H9 (cell line): ENCODE measurements around the gene PGA3. TPM values are rescaled to one million over a fixed set of nuclear protein-coding genes. Genes with fewer than 3 reads are reported as not detected.
"Not testable (repeated sequence)": the region's sequence is repeated elsewhere in the genome, so short reads cannot be mapped to it uniquely, and the experiment has no call there.

Experiments
- DNase-seq: peaks from one replicate; pipeline ENCODE4 v3.0.0-alpha.2; 2017
- H2AFZ ChIP-seq: one replicate; pipeline ENCODE4 v1.6.1; 2013; ENCODE audit warnings: mild to moderate bottlenecking, low read length, control low read depth, moderate library complexity
- H2AK5ac ChIP-seq: 2 replicates; pipeline ENCODE4 v1.6.1; 2013; ENCODE audit warnings: low read length, control low read depth, mixed read lengths; ENCODE audit not compliant: insufficient read length
- H2BK120ac ChIP-seq: one replicate; pipeline ENCODE4 v1.6.1; 2013; ENCODE audit warnings: low read depth, mild to moderate bottlenecking, low read length, control low read depth, inconsistent platforms; ENCODE audit not compliant: poor library complexity, severe bottlenecking
- H2BK12ac ChIP-seq: 2 replicates; pipeline ENCODE4 v1.6.1; 2013; ENCODE audit warnings: low read length, control low read depth, mixed read lengths, low read depth; ENCODE audit not compliant: insufficient read length
- H2BK15ac ChIP-seq: 2 replicates; pipeline ENCODE4 v1.6.1; 2013; ENCODE audit warnings: low read depth, low read length, control low read depth
- H2BK20ac ChIP-seq: one replicate; pipeline ENCODE4 v1.6.1; 2013; ENCODE audit warnings: low read depth, mild to moderate bottlenecking, low read length, control low read depth, inconsistent platforms; ENCODE audit not compliant: poor library complexity, severe bottlenecking
- H2BK5ac ChIP-seq: 2 replicates; pipeline ENCODE4 v1.6.1; 2013; ENCODE audit warnings: low read length, control low read depth, mixed read lengths; ENCODE audit not compliant: insufficient read length
- H3K14ac ChIP-seq: 2 replicates; pipeline ENCODE4 v1.6.1; 2013; ENCODE audit warnings: low read length, control low read depth; ENCODE audit not compliant: insufficient read depth
- H3K18ac ChIP-seq: 2 replicates; pipeline ENCODE4 v1.6.1; 2013; ENCODE audit warnings: low read depth, mild to moderate bottlenecking, mixed read lengths, low read length, control low read depth; ENCODE audit not compliant: insufficient read length
- H3K23ac ChIP-seq: 2 replicates; pipeline ENCODE4 v1.6.1; 2013; ENCODE audit warnings: low read length, control low read depth, mixed read lengths, low read depth; ENCODE audit not compliant: insufficient read length
- H3K23me2 ChIP-seq: 2 replicates; pipeline ENCODE4 v1.6.1; 2013; ENCODE audit warnings: low read depth, mild to moderate bottlenecking, mixed read lengths, low read length, control low read depth; ENCODE audit not compliant: insufficient read length, poor library complexity, severe bottlenecking
- H3K27ac ChIP-seq: 2 replicates; pipeline ENCODE4 v1.5.1; 2013; ENCODE audit warnings: low read length, control low read depth, mixed read lengths, low read depth; ENCODE audit not compliant: insufficient read length
- H3K27me3 ChIP-seq: 2 replicates; pipeline ENCODE4 v1.6.1; 2013; ENCODE audit warnings: low read length, control low read depth, inconsistent platforms; ENCODE audit not compliant: insufficient read depth
- H3K4ac ChIP-seq: 2 replicates; pipeline ENCODE4 v1.6.1; 2013; ENCODE audit warnings: low read depth, mild to moderate bottlenecking, control low read depth, inconsistent platforms, low read length, moderate library complexity
- H3K4me1 ChIP-seq: 2 replicates; pipeline ENCODE4 v1.6.1; 2013; ENCODE audit warnings: low read length, control low read depth, inconsistent platforms; ENCODE audit not compliant: insufficient read depth
- H3K4me2 ChIP-seq: 2 replicates; pipeline ENCODE4 v1.6.1; 2013; ENCODE audit warnings: low read length, control low read depth, mixed read lengths; ENCODE audit not compliant: insufficient read length, insufficient read depth
- H3K56ac ChIP-seq: 2 replicates; pipeline ENCODE4 v1.6.1; 2013; ENCODE audit warnings: low read depth, mild to moderate bottlenecking, mixed read lengths, low read length, control low read depth; ENCODE audit not compliant: insufficient read length
- H3K79me1 ChIP-seq: 2 replicates; pipeline ENCODE4 v1.6.1; 2013; ENCODE audit warnings: low read depth, mild to moderate bottlenecking, moderate library complexity, low read length, control low read depth, inconsistent platforms; ENCODE audit not compliant: insufficient read depth, poor library complexity, severe bottlenecking
- H3K79me2 ChIP-seq: 2 replicates; pipeline ENCODE4 v1.6.1; 2013; ENCODE audit warnings: low read length, control low read depth, inconsistent platforms; ENCODE audit not compliant: insufficient read depth
- H3K9ac ChIP-seq: 2 replicates; pipeline ENCODE4 v1.6.1; 2013; ENCODE audit warnings: low read length, control low read depth, mixed read lengths; ENCODE audit not compliant: insufficient read length; ENCODE audit errors: extremely low read depth
- H3K9me3 ChIP-seq: one replicate; pipeline ENCODE4 v1.6.1; 2013; ENCODE audit warnings: low read depth, low read length, inconsistent platforms; ENCODE audit not compliant: control insufficient read depth
- H3T11ph ChIP-seq: one replicate; pipeline ENCODE4 v1.6.1; 2013; ENCODE audit warnings: mild to moderate bottlenecking, low read length, control low read depth, inconsistent platforms
- H4K20me1 ChIP-seq: one replicate; pipeline ENCODE4 v1.6.1; 2013; ENCODE audit not compliant: control insufficient read depth, insufficient read length, insufficient read depth
- H4K5ac ChIP-seq: 2 replicates; pipeline ENCODE4 v1.6.1; 2013; ENCODE audit warnings: low read depth, mild to moderate bottlenecking, mixed read lengths, low read length, control low read depth; ENCODE audit not compliant: insufficient read length
- H4K8ac ChIP-seq: replicated peaks from 2 replicates; pipeline ENCODE4 v1.6.1; 2013; ENCODE audit warnings: low read length, control low read depth, mixed read lengths, low read depth; ENCODE audit not compliant: insufficient read length
- H4K91ac ChIP-seq: 2 replicates; pipeline ENCODE4 v1.6.1; 2013; ENCODE audit warnings: low read depth, mild to moderate bottlenecking, moderate library complexity, mixed read lengths, low read length, control low read depth; ENCODE audit not compliant: insufficient read length
- H3K27ac Mint-ChIP-seq, 3 experiments: 2 replicates in 2 of 3; 3 replicates in 1 of 3; pipeline ENCODE4 v1.8.0; 2020 to 2021; ENCODE audit warnings: mixed read lengths in 3 of 3, mild to moderate bottlenecking in 1 of 3, moderate library complexity in 1 of 3
- H3K27me3 Mint-ChIP-seq: 2 replicates; pipeline ENCODE4 v1.8.0; 2021; ENCODE audit warnings: low read depth, mild to moderate bottlenecking, moderate library complexity, mixed read lengths
- H3K36me3 Mint-ChIP-seq, 3 experiments: 2 replicates in 2 of 3; 3 replicates in 1 of 3; pipeline ENCODE4 v1.8.0; 2020 to 2021; ENCODE audit warnings: low read depth in 3 of 3, mixed read lengths in 3 of 3; ENCODE audit not compliant: insufficient read depth in 1 of 3
- H3K4me1 Mint-ChIP-seq, 2 experiments: 2 replicates each; pipeline ENCODE4 v1.8.0; 2020; ENCODE audit warnings: mixed read lengths in 2 of 2
- H3K4me3 Mint-ChIP-seq, 2 experiments: 2 replicates in 1 of 2; 3 replicates in 1 of 2; pipeline ENCODE4 v1.8.0; 2020 to 2021; ENCODE audit warnings: mild to moderate bottlenecking in 2 of 2, mixed read lengths in 2 of 2, moderate library complexity in 1 of 2
- H3K9me3 Mint-ChIP-seq, 2 experiments: 2 replicates in 1 of 2; 3 replicates in 1 of 2; pipeline ENCODE4 v1.8.0; 2020; ENCODE audit warnings: mild to moderate bottlenecking in 2 of 2, mixed read lengths in 2 of 2, moderate library complexity in 1 of 2
- WGBS: extraction: QIAGEN DNeasy Blood & Tissue Kit; methylation state at CpG from one replicate; pipeline ENCODE4 v1.1.7; 2013; ENCODE audit warnings: missing lambda C conversion rate, low lambda C conversion rate, mixed read lengths; ENCODE audit not compliant: insufficient read length; ENCODE audit errors: extremely low coverage; 5-methylcytosine and 5-hydroxymethylcytosine counted together
- total RNA-seq: library from RNA; stranded (reverse); gene quantifications from 2 replicates; pipeline ENCODE4 v1.2.1, GENCODE V29; 2021

PGA3 gene
- total RNA-seq, 1 experiment from 2014 or later: not detected

DNA sequence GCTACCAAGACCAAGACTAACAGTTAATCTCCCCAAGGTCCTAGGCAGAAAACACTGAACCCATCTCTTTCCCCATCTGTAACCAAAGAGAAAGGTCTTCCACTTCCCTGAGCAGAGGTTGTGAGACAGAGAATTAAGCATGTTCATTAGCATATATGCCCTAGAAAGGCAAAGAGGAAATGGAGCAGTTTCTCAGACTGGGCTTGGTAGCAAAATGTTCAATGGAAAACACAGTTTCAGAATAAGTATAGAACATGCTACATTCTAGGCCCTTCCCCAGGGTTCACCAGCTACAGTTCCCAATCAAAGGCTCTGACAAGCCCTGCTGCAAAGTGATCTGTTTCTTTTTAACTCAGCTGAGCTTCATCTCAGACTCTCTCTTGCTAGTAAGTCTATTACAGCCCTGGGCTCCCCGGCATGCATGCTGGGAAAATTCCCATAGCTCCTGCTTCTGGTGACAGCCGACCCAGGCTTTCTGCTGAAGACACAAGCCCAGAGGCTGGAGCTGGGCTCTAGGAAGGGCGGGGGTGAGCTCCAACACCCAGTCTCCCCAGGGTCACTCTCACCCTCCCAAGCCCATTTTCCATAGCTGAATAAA lies 29.3 kb downstream of the PGA3 start:
- not testable (repeated sequence) for H3K4ac ChIP-seq, H4K8ac ChIP-seq, H3K4me3 Mint-ChIP-seq, H3T11ph ChIP-seq, H3K23me2 ChIP-seq, H3K9me3 ChIP-seq, H3K27ac ChIP-seq, H3K79me2 ChIP-seq, H3K27me3 ChIP-seq, H3K9ac ChIP-seq, H3K27ac Mint-ChIP-seq, H3K4me1 ChIP-seq, H2BK15ac ChIP-seq, DNase-seq, H2AK5ac ChIP-seq, H4K91ac ChIP-seq, H4K5ac ChIP-seq, H3K14ac ChIP-seq, H2BK5ac ChIP-seq, H2BK120ac ChIP-seq, H3K56ac ChIP-seq, H3K36me3 Mint-ChIP-seq, H3K18ac ChIP-seq, H3K4me2 ChIP-seq, H3K23ac ChIP-seq, H2AFZ ChIP-seq, H3K9me3 Mint-ChIP-seq, H4K20me1 ChIP-seq, H3K4me1 Mint-ChIP-seq, H2BK12ac ChIP-seq, H3K79me1 ChIP-seq, H3K27me3 Mint-ChIP-seq, H2BK20ac ChIP-seq
- WGBS: no CpG with 5 or more reads among the region's 3 CpGs

DNA sequence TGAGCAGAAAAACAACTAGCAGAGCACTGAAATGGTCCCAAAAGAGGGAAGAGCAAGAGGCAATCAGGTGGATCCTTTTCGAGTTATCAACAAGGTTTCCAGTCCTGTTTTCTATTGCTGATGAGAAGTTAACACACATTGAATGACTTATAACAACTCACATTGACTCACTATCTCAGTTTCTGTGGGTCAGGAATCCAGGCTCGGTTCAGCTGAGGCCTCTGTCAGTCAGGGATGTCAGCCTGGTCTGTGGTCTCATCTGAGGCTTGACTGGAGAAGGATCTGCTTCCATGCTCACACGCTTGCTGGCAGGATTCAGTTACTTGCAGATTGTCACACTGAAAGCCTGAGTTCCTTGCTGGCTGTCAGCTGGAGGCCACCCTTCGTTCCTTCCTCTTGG lies 33.8 kb downstream of the PGA3 start:
- no CpG with 5 or more reads among the region's 4 CpGs for WGBS

More for the DNA sequence above, 33.8 kb downstream of the PGA3 start:
- not testable (repeated sequence) for H3K27me3 Mint-ChIP-seq, H2BK5ac ChIP-seq, H2AK5ac ChIP-seq, H3K9me3 Mint-ChIP-seq, H2AFZ ChIP-seq, H3K23ac ChIP-seq, H2BK120ac ChIP-seq, H3K23me2 ChIP-seq, H3K14ac ChIP-seq, H3K4me3 Mint-ChIP-seq, H3K9me3 ChIP-seq, H3K79me1 ChIP-seq, H3K4ac ChIP-seq, H3K27ac Mint-ChIP-seq, H4K8ac ChIP-seq, H4K5ac ChIP-seq, H2BK20ac ChIP-seq, H3K4me1 Mint-ChIP-seq, H3K4me2 ChIP-seq, H2BK12ac ChIP-seq, H3K79me2 ChIP-seq, H3T11ph ChIP-seq, H3K56ac ChIP-seq, DNase-seq, H4K20me1 ChIP-seq, H2BK15ac ChIP-seq, H3K36me3 Mint-ChIP-seq, H3K9ac ChIP-seq, H3K18ac ChIP-seq, H3K27ac ChIP-seq, H3K4me1 ChIP-seq, H4K91ac ChIP-seq, H3K27me3 ChIP-seq
